HepG2 (cell line): ENCODE results near the gene PHF2. TPM values are rescaled to one million over a fixed set of nuclear protein-coding genes. Genes with fewer than 3 reads are reported as not detected.

Experiments used
- ATAC-seq: fragments of 200-7000 bp; cut with Tn5 transposase; 3 replicates; pipeline ENCODE4 v1.9.1; 2020; ENCODE audit warnings: mild to moderate bottlenecking, moderate library complexity
- BruUV-seq: library from RNA; stranded (reverse); fragments of 400-500 nt; replicated peaks from 2 replicates; lab custom pipeline; 2021; lab: Mats Ljungman, UMichigan
- CTCF ChIA-PET: fragments of 300-600 bp; formaldehyde crosslinking; extraction: SDS; loops from one replicate; lab custom pipeline; 2021; ENCODE audit warnings: low total read pairs, inconsistent platforms, low intra/inter-chr PET ratio; lab: Yijun Ruan, JAX
- POLR2A ChIA-PET: fragments of 350-600 bp; sonication (Branson Sonifier 250); formaldehyde crosslinking; loops from one replicate; lab custom pipeline; 2020; ENCODE audit warnings: antibody characterized with exemption, inconsistent platforms; lab: Yijun Ruan, JAX
- DNase-seq: peaks from one replicate; pipeline ENCODE4 v3.0.0-alpha.2; 2015; ENCODE audit warnings: low spot score
- FAIRE-seq: peaks from 3 replicates; lab custom pipeline; 2011; peaks lifted over from hg19 to GRCh38; lab: Jason Lieb, UNC
- H2AFZ ChIP-seq: one replicate; pipeline ENCODE4 v1.6.1; 2011; ENCODE audit warnings: low read length, inconsistent platforms
- H3K27ac ChIP-seq: fragments of 300-600 bp; 3 replicates; pipeline ENCODE4 v1.8.0; 2011; ENCODE audit warnings: mixed run types, mild to moderate bottlenecking, mixed read lengths, low read length, inconsistent platforms; ENCODE audit not compliant: insufficient read depth; ENCODE audit errors: extremely low read length
- H3K27me3 ChIP-seq, 2 experiments: fragments of 200-600 bp in 1 of 2; 2 replicates in 1 of 2; 3 replicates in 1 of 2; pipeline versions ENCODE4 v1.6.0 to v1.8.0; 2011; ENCODE audit warnings: low read length in 2 of 2, mild to moderate bottlenecking in 2 of 2, moderate library complexity in 2 of 2, inconsistent platforms in 1 of 2; ENCODE audit not compliant: insufficient read depth in 2 of 2, control insufficient read depth in 1 of 2
- H3K36me3 ChIP-seq, 2 experiments: fragments of 200-600 bp in 1 of 2; replicated peaks in 1 of 2; 2 replicates in 1 of 2; 3 replicates in 1 of 2; pipeline versions ENCODE4 v1.5.1 to v1.8.0; 2011; ENCODE audit warnings: low read length in 2 of 2, inconsistent platforms in 1 of 2; ENCODE audit not compliant: insufficient read depth in 2 of 2, control insufficient read depth in 1 of 2
- H3K4me1 ChIP-seq: 2 replicates; pipeline ENCODE4 v1.5.1; 2012; ENCODE audit warnings: low read length, inconsistent platforms; ENCODE audit not compliant: insufficient read depth
- H3K4me2 ChIP-seq: 2 replicates; pipeline ENCODE4 v1.6.0; 2011; ENCODE audit warnings: low read depth, low read length, inconsistent platforms
- H3K4me3 ChIP-seq, 3 experiments: fragments of 200-600 bp in 1 of 3; sonication (generic), shearing (Covaris generic) in 1 of 3; replicated peaks in 1 of 3; 2 replicates each; pipeline ENCODE4 v1.5.1; 2011 to 2016; ENCODE audit warnings: low read length in 3 of 3, inconsistent platforms in 2 of 3, low read depth in 2 of 3, mild to moderate bottlenecking in 2 of 3, control low read depth in 1 of 3, mixed read lengths in 1 of 3; ENCODE audit not compliant: insufficient read depth in 1 of 3
- H3K79me2 ChIP-seq: one replicate; pipeline ENCODE4 v1.6.1; 2011; ENCODE audit warnings: low read length, inconsistent platforms; ENCODE audit not compliant: insufficient read depth
- H3K9ac ChIP-seq: 2 replicates; pipeline ENCODE4 v1.6.0; 2011; ENCODE audit warnings: mild to moderate bottlenecking, low read depth, low read length, inconsistent platforms; ENCODE audit not compliant: insufficient read depth
- H3K9me3 ChIP-seq: 2 replicates; pipeline ENCODE4 v1.5.1; 2012; ENCODE audit warnings: mild to moderate bottlenecking, low read length
- H4K20me1 ChIP-seq: 2 replicates; pipeline ENCODE4 v1.6.0; 2011; ENCODE audit warnings: inconsistent platforms, mild to moderate bottlenecking, low read length, moderate library complexity; ENCODE audit not compliant: insufficient read depth
- CCDC6 ChIP-seq: sonication (generic); formaldehyde crosslinking; IDR thresholded peaks from 2 replicates; pipeline ENCODE4 v1.8.1; 2022; ENCODE audit warnings: mild to moderate bottlenecking, missing genetic modification reagents, moderate library complexity
- HMG20B ChIP-seq: conservative IDR thresholded peaks from 2 replicates; pipeline ENCODE4 v1.6.1; 2016; ENCODE audit warnings: missing genetic modification reagents, missing compliant biosample characterization
- MAZ ChIP-seq, 2 experiments: sonication (generic) in 1 of 2; formaldehyde crosslinking in 1 of 2; IDR thresholded peaks; 2 replicates each; pipeline versions ENCODE4 v1.5.0 to v1.6.1; 2012 to 2020; ENCODE audit warnings: low read depth in 2 of 2, mild to moderate bottlenecking in 2 of 2, borderline replicate concordance in 1 of 2, improper control_type of control experiment in 1 of 2, low read length in 1 of 2, missing genetic modification reagents in 1 of 2, moderate library complexity in 1 of 2
- MYNN ChIP-seq: sonication (generic); formaldehyde crosslinking; IDR thresholded peaks from 2 replicates; pipeline ENCODE4 v1.4.0; 2020; ENCODE audit warnings: mild to moderate bottlenecking, low read depth, missing genetic modification reagents
- POGZ ChIP-seq: sonication (generic); formaldehyde crosslinking; IDR thresholded peaks from 2 replicates; pipeline ENCODE4 v1.4.0; 2020; ENCODE audit warnings: mild to moderate bottlenecking, missing genetic modification reagents
- RERE ChIP-seq: IDR thresholded peaks from 2 replicates; pipeline ENCODE4 v1.6.1; 2016; ENCODE audit warnings: low read depth, missing genetic modification reagents, missing compliant biosample characterization
- ZFYVE20 ChIP-seq: sonication (generic); formaldehyde crosslinking; IDR thresholded peaks from 2 replicates; pipeline ENCODE4 v1.8.0; 2023; ENCODE audit warnings: low read depth, mild to moderate bottlenecking, moderate library complexity, missing genetic modification reagents, borderline replicate concordance
- WGBS: methylation state at CpG from one replicate; pipeline ENCODE4 v1.1.6; 2017; ENCODE audit warnings: low lambda C conversion rate; 5-methylcytosine and 5-hydroxymethylcytosine counted together
- in situ Hi-C: cut with HindIII; loops from 2 replicates; pipeline ENCODE4 v1.10.0; 2017; ENCODE audit warnings: low pct_unique_long_range_greater_than_20kb; ENCODE audit not compliant: extremely low pct_ligation_motif_present
- intact Hi-C: fragments of 100-400 bp; cut with micrococcal nuclease; formaldehyde crosslinking; loops from one replicate; pipeline ENCODE4 v1.10.0; 2022; ENCODE audit not compliant: unreplicated experiment
- polyA plus RNA-seq, 8 experiments: library from polyadenylated mRNA; depleted of rRNA in 3 of 8; stranded (reverse) in 7 of 8; unstranded in 1 of 8; fragments of >200 nt; fragmentation: Illumina TruSeq in 4 of 8; extraction: Trizol in 4 of 8; gene quantifications; 2 replicates each; pipeline versions ENCODE4 v1.2.1 to v1.2.3, GENCODE V29; 2011 to 2016; ENCODE audit warnings: low read depth in 4 of 8, missing spikeins in 1 of 8, mixed read lengths in 1 of 8; ENCODE audit not compliant: insufficient read depth in 1 of 8
- total RNA-seq, 5 experiments: library from RNA; depleted of rRNA; stranded (reverse); fragments of >200 nt; fragmentation: Illumina TruSeq; extraction: Trizol; gene quantifications; 2 replicates each; pipeline ENCODE4 v1.2.3, GENCODE V29; 2016; ENCODE audit warnings: low read depth in 1 of 5
- TF ChIP-seq, protein P1 (sequence below): sonication (generic); formaldehyde crosslinking; IDR thresholded peaks from 2 replicates; pipeline ENCODE4 v1.4.0; 2020; ENCODE audit warnings: missing genetic modification reagents

The PHF2 gene
- total and polyA plus RNA-seq, 2 of the 13 experiments (the other 11 are each of a cell fraction or from before 2014, with no cell fraction given): 6.6 to 9.1 TPM

- FAIRE-seq (no peak), DNase-seq (no peak), ATAC-seq (no peak)
- Histone ChIP-seq H3K4me2 (no peak overlapping the region), H3K36me3 (peaks cover 2 to 3% of the 10 kb centered on the region in 2 experiments; a peak in 2 of 5 replicates), H3K27ac (no peak overlapping the region), H3K27me3 (no peaks in the 10 kb centered on the region), H4K20me1 (no peaks in the 10 kb centered on the region), H2AFZ (no peak overlapping the region), H3K4me3 (no peak overlapping the region), H3K4me1 (no peaks in the 10 kb centered on the region), H3K9me3 (no peaks in the 10 kb centered on the region), H3K79me2 (no peaks in the 10 kb centered on the region), H3K9ac (no peak overlapping the region)
- POLR2A ChIA-PET: no interaction called here
- BruUV-seq: no TSS peak
- CTCF ChIA-PET: no interaction called here
- in situ Hi-C loops (no loop called here), intact Hi-C loops (no loop called here)
- TF ChIP-seq RERE (CRISPR knock-in tag) (no peak), MAZ (IDR thresholded peaks at IDR 0.05; ENCODE audit: borderline replicate concordance, low read depth, low read length) (no peak), MAZ (CRISPR knock-in tag; IDR thresholded peaks at IDR 0.05; ENCODE audit: low read depth) (no peak), MYNN (CRISPR knock-in tag) (no peak), CCDC6 (CRISPR knock-in tag) (no peak), HMG20B (CRISPR knock-in tag) (no peak), POGZ (CRISPR knock-in tag) (no peak), ZFYVE20 (CRISPR knock-in tag) (no peak)
- TF ChIP-seq, protein P1, sequence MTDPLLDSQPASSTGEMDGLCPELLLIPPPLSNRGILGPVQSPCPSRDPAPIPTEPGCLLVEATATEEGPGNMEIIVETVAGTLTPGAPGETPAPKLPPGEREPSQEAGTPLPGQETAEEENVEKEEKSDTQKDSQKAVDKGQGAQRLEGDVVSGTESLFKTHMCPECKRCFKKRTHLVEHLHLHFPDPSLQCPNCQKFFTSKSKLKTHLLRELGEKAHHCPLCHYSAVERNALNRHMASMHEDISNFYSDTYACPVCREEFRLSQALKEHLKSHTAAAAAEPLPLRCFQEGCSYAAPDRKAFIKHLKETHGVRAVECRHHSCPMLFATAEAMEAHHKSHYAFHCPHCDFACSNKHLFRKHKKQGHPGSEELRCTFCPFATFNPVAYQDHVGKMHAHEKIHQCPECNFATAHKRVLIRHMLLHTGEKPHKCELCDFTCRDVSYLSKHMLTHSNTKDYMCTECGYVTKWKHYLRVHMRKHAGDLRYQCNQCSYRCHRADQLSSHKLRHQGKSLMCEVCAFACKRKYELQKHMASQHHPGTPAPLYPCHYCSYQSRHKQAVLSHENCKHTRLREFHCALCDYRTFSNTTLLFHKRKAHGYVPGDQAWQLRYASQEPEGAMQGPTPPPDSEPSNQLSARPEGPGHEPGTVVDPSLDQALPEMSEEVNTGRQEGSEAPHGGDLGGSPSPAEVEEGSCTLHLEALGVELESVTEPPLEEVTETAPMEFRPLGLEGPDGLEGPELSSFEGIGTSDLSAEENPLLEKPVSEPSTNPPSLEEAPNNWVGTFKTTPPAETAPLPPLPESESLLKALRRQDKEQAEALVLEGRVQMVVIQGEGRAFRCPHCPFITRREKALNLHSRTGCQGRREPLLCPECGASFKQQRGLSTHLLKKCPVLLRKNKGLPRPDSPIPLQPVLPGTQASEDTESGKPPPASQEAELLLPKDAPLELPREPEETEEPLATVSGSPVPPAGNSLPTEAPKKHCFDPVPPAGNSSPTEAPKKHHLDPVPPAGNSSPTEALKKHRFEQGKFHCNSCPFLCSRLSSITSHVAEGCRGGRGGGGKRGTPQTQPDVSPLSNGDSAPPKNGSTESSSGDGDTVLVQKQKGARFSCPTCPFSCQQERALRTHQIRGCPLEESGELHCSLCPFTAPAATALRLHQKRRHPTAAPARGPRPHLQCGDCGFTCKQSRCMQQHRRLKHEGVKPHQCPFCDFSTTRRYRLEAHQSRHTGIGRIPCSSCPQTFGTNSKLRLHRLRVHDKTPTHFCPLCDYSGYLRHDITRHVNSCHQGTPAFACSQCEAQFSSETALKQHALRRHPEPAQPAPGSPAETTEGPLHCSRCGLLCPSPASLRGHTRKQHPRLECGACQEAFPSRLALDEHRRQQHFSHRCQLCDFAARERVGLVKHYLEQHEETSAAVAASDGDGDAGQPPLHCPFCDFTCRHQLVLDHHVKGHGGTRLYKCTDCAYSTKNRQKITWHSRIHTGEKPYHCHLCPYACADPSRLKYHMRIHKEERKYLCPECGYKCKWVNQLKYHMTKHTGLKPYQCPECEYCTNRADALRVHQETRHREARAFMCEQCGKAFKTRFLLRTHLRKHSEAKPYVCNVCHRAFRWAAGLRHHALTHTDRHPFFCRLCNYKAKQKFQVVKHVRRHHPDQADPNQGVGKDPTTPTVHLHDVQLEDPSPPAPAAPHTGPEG (CRISPR knock-in tag): no peak
- WGBS: 93% methylated on average over 4 of the region's 9 CpGs
These were observed 88.8 kb downstream of the PHF2 start for GRCh38 chr9:93665128-93665636.
